Measurements from ENCODE around the gene GPC5.

DNA sequence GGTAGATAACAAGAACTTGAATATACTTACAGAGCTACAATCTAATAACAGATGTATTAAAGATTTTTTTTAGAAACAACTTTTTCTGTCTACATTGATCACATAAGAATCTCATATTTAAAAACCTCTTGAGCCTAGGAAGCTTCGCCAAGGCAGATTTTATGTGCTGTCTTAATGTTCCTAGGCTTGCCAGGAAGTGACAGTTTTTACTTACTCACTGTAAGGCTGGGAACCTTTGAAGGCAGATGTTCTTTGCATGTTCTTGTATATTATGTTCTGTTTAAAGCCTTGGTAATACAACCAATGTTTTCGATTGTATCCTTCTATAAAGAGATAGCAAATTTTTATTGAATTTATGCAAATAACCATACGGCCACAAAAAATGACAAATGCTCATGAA lies 492.7 kb downstream of the GPC5 start:
- TF ChIP-seq, protein P1, sequence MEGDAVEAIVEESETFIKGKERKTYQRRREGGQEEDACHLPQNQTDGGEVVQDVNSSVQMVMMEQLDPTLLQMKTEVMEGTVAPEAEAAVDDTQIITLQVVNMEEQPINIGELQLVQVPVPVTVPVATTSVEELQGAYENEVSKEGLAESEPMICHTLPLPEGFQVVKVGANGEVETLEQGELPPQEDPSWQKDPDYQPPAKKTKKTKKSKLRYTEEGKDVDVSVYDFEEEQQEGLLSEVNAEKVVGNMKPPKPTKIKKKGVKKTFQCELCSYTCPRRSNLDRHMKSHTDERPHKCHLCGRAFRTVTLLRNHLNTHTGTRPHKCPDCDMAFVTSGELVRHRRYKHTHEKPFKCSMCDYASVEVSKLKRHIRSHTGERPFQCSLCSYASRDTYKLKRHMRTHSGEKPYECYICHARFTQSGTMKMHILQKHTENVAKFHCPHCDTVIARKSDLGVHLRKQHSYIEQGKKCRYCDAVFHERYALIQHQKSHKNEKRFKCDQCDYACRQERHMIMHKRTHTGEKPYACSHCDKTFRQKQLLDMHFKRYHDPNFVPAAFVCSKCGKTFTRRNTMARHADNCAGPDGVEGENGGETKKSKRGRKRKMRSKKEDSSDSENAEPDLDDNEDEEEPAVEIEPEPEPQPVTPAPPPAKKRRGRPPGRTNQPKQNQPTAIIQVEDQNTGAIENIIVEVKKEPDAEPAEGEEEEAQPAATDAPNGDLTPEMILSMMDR (IDR thresholded peaks at IDR 0.05; ENCODE audit: low read depth, low read length), result no peak
- TF ChIP-seq EZH2phosphoT487 (IDR thresholded peaks at IDR 0.05; ENCODE audit: low read depth), result no peak

All from OCI-LY3 (cell line).